ENCODE measurements around the gene RHEX. TPM values are rescaled to one million over a fixed set of nuclear protein-coding genes. Genes with fewer than 3 reads are reported as not detected.

RHEX gene
- total and polyA plus RNA-seq, 2 donors (not counting 1 experiment from before 2014, with no cell fraction given) = not detected

GRCh38 chr1:206106328-206107167, 53.6 kb downstream of the RHEX start:
- Histone ChIP-seq H2AFZ (ENCODE audit: low read length) (no peak overlapping the region), H3K79me2 (ENCODE audit: control insufficient read depth, insufficient read depth, low read length) (no peaks in the 10 kb centered on the region), H3K27me3 (ENCODE audit: control insufficient read depth, insufficient read depth, low read length) (peaks cover 10% of the 10 kb centered on the region), H3K9me3 (ENCODE audit: control insufficient read depth, insufficient read depth, low read depth, low read length) (no peaks in the 10 kb centered on the region), H3K9ac (ENCODE audit: insufficient read depth, low read length) (no peak overlapping the region), H3K4me1 (ENCODE audit: control insufficient read depth, extremely low read depth, insufficient read depth, low read length) (no peaks in the 10 kb centered on the region), H3K4me3 (replicated peaks in 1 of 4; ENCODE audit: control extremely low read depth in 1 of 4, insufficient read depth in 1 of 4, low read depth in 3 of 4, low read length in 4 of 4) (no peak overlapping the region), H3K27ac (ENCODE audit: insufficient read depth, low read length) (no peak overlapping the region), H3K36me3 (ENCODE audit: control insufficient read depth, insufficient read depth, low read length) (no peaks in the 10 kb centered on the region), H3K4me2 (ENCODE audit: extremely low read depth, insufficient read depth, low read length) (no peak overlapping the region), H4K20me1 (ENCODE audit: control insufficient read depth, extremely low read depth, insufficient read depth, low read length) (no peaks in the 10 kb centered on the region)
- DNase-seq (ENCODE audit: low read depth in 2 of 2) = peak; percentile 78 to 84
- TF ChIP-seq CTCF (conservative IDR thresholded peaks at IDR 0.05 in 1 of 2, IDR thresholded peaks at IDR 0.05 in 1 of 2; ENCODE audit: low read depth in 1 of 2, low read length in 2 of 2) (peak; percentile 87 to 88), EZH2 (IDR thresholded peaks at IDR 0.05; ENCODE audit: low read length, missing control alignments) (no peak)

GRCh38 chr1:206107168-206107544, 54.2 kb downstream of the RHEX start:
- H3K9ac ChIP-seq (ENCODE audit: insufficient read depth, low read length) = no peak overlapping the region
- no peaks in the 10 kb centered on the region for H3K79me2 ChIP-seq (ENCODE audit: control insufficient read depth, insufficient read depth, low read length)
- no peak overlapping the region for H3K4me2 ChIP-seq (ENCODE audit: extremely low read depth, insufficient read depth, low read length)
- H3K4me3 ChIP-seq (replicated peaks in 1 of 4; ENCODE audit: control extremely low read depth in 1 of 4, insufficient read depth in 1 of 4, low read depth in 3 of 4, low read length in 4 of 4) = no peak overlapping the region
- H3K27me3 ChIP-seq (ENCODE audit: control insufficient read depth, insufficient read depth, low read length) = peaks cover 4% of the 10 kb centered on the region
- H4K20me1 ChIP-seq (ENCODE audit: control insufficient read depth, extremely low read depth, insufficient read depth, low read length) = no peaks in the 10 kb centered on the region
- no peak overlapping the region for H3K27ac ChIP-seq (ENCODE audit: insufficient read depth, low read length)
- TF ChIP-seq EZH2 (IDR thresholded peaks at IDR 0.05; ENCODE audit: low read length, missing control alignments) (no peak), CTCF (conservative IDR thresholded peaks at IDR 0.05 in 1 of 2, IDR thresholded peaks at IDR 0.05 in 1 of 2; ENCODE audit: low read depth in 1 of 2, low read length in 2 of 2) (no peak)
- H2AFZ ChIP-seq (ENCODE audit: low read length) = no peak overlapping the region
- no peaks in the 10 kb centered on the region for H3K9me3 ChIP-seq (ENCODE audit: control insufficient read depth, insufficient read depth, low read depth, low read length)
- DNase-seq (ENCODE audit: low read depth in 2 of 2) = no peak
- no peaks in the 10 kb centered on the region for H3K36me3 ChIP-seq (ENCODE audit: control insufficient read depth, insufficient read depth, low read length)
- H3K4me1 ChIP-seq (ENCODE audit: control insufficient read depth, extremely low read depth, insufficient read depth, low read length) = no peaks in the 10 kb centered on the region

- no peaks in the 10 kb centered on the region for H4K20me1 ChIP-seq (ENCODE audit: control insufficient read depth, extremely low read depth, insufficient read depth, low read length)
- no peak overlapping the region for H3K9ac ChIP-seq (ENCODE audit: insufficient read depth, low read length)
- H3K27me3 ChIP-seq (ENCODE audit: control insufficient read depth, insufficient read depth, low read length) = peaks cover 12% of the 10 kb centered on the region
- H3K27ac ChIP-seq (ENCODE audit: insufficient read depth, low read length) = no peak overlapping the region
- no peak overlapping the region for H3K4me2 ChIP-seq (ENCODE audit: extremely low read depth, insufficient read depth, low read length)
- no peaks in the 10 kb centered on the region for H3K79me2 ChIP-seq (ENCODE audit: control insufficient read depth, insufficient read depth, low read length)
- no peak overlapping the region for H2AFZ ChIP-seq (ENCODE audit: low read length)
- TF ChIP-seq CTCF (conservative IDR thresholded peaks at IDR 0.05 in 1 of 2, IDR thresholded peaks at IDR 0.05 in 1 of 2; ENCODE audit: low read depth in 1 of 2, low read length in 2 of 2) (no peak), EZH2 (IDR thresholded peaks at IDR 0.05; ENCODE audit: low read length, missing control alignments) (no peak)
- no peaks in the 10 kb centered on the region for H3K36me3 ChIP-seq (ENCODE audit: control insufficient read depth, insufficient read depth, low read length)
- no peak overlapping the region for H3K4me3 ChIP-seq (replicated peaks in 1 of 4; ENCODE audit: control extremely low read depth in 1 of 4, insufficient read depth in 1 of 4, low read depth in 3 of 4, low read length in 4 of 4)
- H3K9me3 ChIP-seq (ENCODE audit: control insufficient read depth, insufficient read depth, low read depth, low read length) = no peaks in the 10 kb centered on the region
- no peaks in the 10 kb centered on the region for H3K4me1 ChIP-seq (ENCODE audit: control insufficient read depth, extremely low read depth, insufficient read depth, low read length)
- no peak for DNase-seq (ENCODE audit: low read depth in 2 of 2)
Observed at GRCh38 chr1:206108635-206109034, 55.7 kb downstream of the RHEX start.
